GM18502 (cell line): Measurements from ENCODE around the gene PDE6B.

Source experiments
- ATAC-seq: cut with Tn5 transposase; IDR thresholded peaks from one replicate; pipeline ENCODE4 v1.9.1; 2021; ENCODE audit warnings: mild to moderate bottlenecking; ENCODE audit not compliant: unreplicated experiment, poor library complexity

PDE6B gene

DNA sequence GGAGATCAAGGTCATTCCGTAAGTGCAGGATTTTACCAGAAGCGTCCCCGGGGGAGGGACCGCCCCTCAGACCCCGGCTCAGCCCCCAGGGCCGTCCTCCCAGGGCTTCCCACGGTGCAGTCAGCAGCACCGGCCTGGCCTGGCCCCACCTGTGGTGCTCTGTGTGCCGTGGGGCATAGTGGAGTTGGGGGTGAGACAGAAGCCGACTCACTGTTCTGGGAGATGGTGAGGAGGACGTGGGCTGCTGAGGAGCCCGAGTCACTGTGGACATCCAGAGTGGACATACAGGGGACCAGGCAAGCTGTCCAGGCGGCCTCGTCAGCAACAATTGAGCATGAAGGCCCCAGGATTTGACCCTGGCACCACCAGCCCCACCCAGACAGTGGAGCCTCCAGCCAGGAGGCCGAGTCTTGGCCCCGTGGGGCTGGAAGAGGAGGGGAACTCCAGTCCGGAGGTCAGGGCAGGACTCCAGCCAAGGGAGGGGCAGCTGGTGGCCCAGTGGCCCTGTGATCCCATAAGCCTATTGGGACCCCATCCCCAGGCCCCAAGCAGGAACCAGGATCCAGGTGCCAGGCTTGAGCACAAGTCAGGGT lies 29.6 kb downstream of the PDE6B start:
- ATAC-seq: no peak

- ATAC-seq: no peak
These were observed 30.2 kb downstream of the PDE6B start for GRCh38 chr4:655464-656151.

GRCh38 chr4:656436-657337 lies 31.3 kb downstream of the PDE6B start:
- no peak for ATAC-seq

DNA sequence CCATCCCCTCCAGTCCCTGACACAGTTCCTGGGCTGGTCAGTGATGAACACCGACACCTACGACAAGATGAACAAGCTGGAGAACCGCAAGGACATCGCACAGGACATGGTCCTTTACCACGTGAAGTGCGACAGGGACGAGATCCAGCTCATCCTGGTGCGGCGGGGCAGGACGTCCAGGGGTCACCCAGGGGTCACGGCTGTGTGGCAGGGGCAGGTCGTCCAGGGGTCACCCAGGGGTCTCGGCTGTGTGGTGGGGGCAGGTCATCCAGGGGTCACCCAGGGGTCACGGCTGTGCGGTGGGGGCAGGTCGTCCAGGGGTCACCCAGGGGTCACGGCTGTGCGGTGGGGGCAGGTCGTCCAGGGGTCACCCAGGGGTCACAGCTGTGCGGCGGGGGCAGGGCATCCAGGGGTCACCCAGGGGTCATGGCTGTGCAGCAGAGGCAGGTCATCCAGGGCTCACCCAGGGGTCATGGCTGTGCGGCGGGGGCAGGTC lies 32.0 kb downstream of the PDE6B start:
- no peak for ATAC-seq

DNA sequence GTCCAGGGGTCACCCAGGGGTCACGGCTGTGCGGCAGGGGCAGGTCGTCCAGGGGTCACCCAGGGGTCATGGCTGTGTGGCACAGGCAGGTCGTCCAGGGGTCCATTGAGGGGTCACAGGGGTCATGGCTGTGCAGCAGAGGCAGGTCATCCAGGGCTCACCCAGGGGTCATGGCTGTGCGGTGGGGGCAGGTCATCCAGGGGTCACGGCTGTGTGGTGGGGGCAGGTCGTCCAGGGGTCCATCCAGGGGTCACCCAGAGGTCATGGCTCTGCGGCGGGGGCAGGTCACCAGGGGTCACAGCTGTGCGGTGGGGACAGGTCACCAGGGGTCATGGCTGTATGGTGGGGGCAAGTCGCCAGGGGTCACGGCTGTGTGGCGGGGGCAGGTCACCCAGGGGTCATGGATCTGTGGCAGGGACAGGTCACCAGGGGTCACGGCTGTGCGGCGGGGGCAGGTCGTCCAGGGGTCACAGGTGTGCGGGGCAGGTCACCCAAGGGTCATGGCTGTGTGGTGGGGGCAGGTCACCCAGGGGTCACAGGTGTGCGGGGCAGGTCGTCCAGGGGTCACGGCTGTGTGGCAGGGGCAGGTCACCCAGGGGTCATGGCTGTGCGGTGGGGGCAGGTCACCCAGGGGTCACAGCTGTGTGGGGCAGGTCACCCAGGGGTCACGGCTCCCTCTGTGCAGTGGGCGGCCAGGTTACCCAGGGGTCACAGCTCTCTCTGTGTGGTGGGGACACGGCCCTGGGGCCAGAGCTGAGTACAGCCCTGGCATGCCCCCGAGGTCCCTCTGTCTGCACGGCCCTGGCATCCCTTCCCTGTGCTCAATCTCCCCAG lies 32.7 kb downstream of the PDE6B start:
- ATAC-seq: no peak

- ATAC-seq: no peak
These were observed 33.6 kb downstream of the PDE6B start for GRCh38 chr4:658681-659667.

DNA sequence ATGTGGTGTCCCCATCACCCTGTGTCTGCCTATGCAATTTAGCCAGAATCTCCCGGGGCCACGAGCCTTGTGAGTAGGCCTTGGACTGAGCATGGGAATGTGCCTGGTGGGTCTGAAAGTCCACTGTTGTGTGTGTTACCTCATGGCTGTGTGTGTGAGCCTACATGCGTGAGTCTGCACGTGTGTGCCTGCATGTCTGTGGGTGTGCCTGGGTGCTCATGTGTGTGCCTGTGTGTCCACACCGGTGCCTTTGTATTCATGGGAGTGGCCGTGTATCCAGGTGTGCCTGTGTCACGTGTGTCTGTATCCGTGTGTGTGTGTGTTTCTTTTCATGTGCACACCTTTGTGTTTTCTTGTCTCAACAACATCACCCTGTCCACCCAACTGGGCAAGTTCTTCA lies 34.5 kb downstream of the PDE6B start:
- ATAC-seq: no peak

DNA sequence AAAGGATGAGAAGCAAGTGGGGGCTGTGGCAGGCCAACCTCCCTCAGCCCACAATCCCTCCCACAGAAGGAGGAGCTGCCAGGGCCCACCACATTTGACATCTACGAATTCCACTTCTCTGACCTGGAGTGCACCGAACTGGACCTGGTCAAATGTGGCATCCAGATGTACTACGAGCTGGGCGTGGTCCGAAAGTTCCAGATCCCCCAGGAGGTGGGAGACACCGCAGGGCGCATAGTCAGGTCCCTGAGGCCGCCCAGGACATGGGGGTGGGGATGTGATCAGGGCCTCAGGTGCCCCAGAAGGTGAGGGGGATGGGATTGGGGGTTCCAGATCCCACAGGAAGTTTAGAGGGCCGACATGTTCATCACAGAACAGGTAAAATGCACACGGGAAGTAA lies 35.0 kb downstream of the PDE6B start:
- no peak for ATAC-seq

DNA sequence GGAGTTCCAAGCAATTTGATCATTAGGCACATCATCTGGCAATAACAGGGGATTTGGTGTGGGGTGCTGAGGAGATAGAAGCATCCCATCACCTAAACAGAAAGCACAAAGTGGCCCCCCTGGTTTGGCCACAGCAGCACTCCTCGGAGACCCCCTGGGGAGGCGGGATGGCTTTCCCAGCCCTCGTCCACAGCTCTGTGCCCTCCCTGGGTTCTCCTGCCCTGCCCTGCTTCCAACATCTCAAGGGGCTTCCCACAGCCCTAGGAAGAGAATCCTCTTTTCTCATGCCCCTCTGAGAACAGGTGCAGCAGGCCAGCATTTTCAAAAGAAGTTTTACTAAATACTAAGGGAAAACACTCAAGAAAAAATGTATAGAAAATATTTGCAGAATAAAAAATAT lies 35.9 kb downstream of the PDE6B start:
- ATAC-seq: no peak

DNA sequence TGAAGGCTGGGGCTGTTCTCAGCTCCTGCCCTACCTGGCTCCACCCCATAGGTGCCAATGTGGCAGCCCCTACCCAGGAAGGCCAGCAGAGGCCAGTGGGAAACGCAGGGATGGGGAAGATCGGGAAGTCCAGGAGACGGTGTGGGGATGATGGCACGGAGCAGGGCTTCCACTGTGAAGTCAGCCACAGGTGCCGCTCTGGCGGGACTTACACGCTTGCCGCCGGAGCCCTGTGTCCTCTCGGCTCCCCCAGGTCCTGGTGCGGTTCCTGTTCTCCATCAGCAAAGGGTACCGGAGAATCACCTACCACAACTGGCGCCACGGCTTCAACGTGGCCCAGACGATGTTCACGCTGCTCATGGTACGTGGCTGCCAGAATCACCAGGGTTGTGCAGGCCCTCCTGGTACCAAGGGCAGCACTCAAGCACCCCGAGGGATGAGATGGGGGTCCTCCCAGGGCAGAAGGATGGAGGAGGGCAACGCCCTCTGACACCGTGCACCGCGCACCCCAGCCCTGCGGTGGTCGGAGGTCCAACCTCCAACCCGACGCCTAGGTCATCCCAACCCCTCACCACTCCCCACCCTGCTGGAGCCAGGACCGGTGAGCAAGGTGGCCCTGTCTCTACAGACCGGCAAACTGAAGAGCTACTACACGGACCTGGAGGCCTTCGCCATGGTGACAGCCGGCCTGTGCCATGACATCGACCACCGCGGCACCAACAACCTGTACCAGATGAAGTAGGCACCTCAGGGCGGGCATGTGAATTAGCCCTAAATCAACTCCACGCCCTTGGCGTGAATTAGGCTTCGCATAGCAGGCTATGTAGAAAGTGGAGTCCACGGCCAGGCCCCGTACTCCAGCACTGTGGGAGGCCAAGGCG lies 36.7 kb downstream of the PDE6B start:
- ATAC-seq: no peak

- ATAC-seq: no peak
These were observed 37.7 kb downstream of the PDE6B start for GRCh38 chr4:663046-663437.

GRCh38 chr4:663438-664428 lies 38.4 kb downstream of the PDE6B start:
- peak; percentile 63 for ATAC-seq

GRCh38 chr4:664713-665231 lies 39.4 kb downstream of the PDE6B start:
- ATAC-seq: no peak

DNA sequence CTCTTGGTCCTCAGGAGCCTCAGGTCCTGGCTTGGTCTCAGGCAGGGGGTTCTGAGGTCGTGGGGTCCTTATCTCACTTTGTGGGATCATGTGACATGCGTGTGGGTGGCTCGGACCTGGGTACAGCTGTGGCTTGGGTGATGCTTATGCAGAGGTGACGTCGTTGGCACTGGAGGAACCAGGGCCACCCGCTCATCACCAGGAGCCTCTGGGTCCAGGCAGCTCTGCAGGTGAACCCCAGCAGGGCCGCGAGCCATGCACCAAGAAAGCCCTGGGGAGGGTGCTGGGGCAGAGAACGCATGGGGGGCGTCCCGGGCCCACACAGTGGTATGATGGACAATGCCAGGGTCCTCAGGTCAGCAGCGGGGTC lies 40.0 kb downstream of the PDE6B start:
- ATAC-seq: no peak

GRCh38 chr4:665751-666435 lies 40.5 kb downstream of the PDE6B start:
- ATAC-seq: no peak

DNA sequence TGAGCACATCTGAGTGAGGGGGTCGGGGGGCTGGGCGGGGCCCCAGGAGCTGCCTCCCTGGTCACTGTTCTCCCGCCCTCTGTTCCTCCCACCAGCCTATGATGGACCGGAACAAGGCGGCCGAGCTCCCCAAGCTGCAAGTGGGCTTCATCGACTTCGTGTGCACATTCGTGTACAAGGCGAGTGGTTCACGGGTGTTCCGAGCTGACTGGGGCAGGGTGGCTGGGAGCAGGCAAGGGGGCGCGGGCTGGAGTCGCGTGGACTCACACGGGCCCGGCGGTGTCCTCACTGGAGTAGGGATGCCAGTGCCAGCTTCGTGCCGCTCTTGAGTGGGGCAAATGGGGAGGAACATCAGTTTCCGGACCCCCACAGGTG lies 41.0 kb downstream of the PDE6B start:
- ATAC-seq: no peak
